HCT116 (cell line): Measurements from ENCODE around the gene GP1BB. TPM values are rescaled to one million over a fixed set of nuclear protein-coding genes. Genes with fewer than 3 reads are reported as not detected.

Source experiments
- ATAC-seq: fragments of 200-7000 bp; cut with Tn5 transposase; 2 replicates; pipeline ENCODE4 v1.9.1; 2020; ENCODE audit warnings: mild to moderate bottlenecking, moderate library complexity
- BruUV-seq: library from RNA; stranded (reverse); fragments of 400-500 nt; replicated peaks from 2 replicates; lab custom pipeline; 2021; lab: Mats Ljungman, UMichigan
- CTCF ChIA-PET: fragments of 300-600 bp; sonication (Branson Sonifier 250); formaldehyde crosslinking; loops from one replicate; lab custom pipeline; 2021; ENCODE audit warnings: antibody characterized with exemption; lab: Charles Lee
- POLR2A ChIA-PET: fragments of 300-600, 350-600 bp; sonication (Branson Sonifier 250); formaldehyde crosslinking; loops from one replicate; lab custom pipeline; 2021; ENCODE audit warnings: antibody characterized with exemption; lab: Charles Lee
- RAD21 ChIA-PET, 2 experiments: fragments of 300-600 bp; sonication (Branson Sonifier 250); formaldehyde crosslinking; loops; one replicate each; lab custom pipeline; 2023; ENCODE audit warnings: low total read pairs in 2 of 2; ENCODE audit not compliant: uncharacterized antibody in 2 of 2, unreplicated experiment in 2 of 2, low non-redundant PET in 1 of 2; lab: Charles Lee
- DNase-seq: peaks from one replicate; pipeline ENCODE4 v3.0.0-alpha.2; 2010; ENCODE audit warnings: low read depth, low spot score
- H2AFZ ChIP-seq: fragments of 200-600 bp; shearing (Covaris generic), sonication (generic); 2 replicates; pipeline ENCODE4 v1.6.1; 2017; ENCODE audit warnings: low read depth, mixed run types, mixed read lengths, antibody characterized with exemption, low read length; ENCODE audit not compliant: poor library complexity, severe bottlenecking
- H3K27ac ChIP-seq: 2 replicates; pipeline ENCODE4 v1.5.1; 2012; ENCODE audit warnings: low read depth, low read length
- H3K27me3 ChIP-seq: fragments of 200-600 bp; sonication (generic); 2 replicates; pipeline ENCODE4 v1.6.1; 2016; ENCODE audit warnings: mixed run types, low read length, mixed read lengths; ENCODE audit not compliant: insufficient read depth
- H3K36me3 ChIP-seq, 2 experiments: fragments of 200-500 bp in 1 of 2; fragments of 200-600 bp in 1 of 2; sonication (Bioruptor generic) in 1 of 2; sonication (generic) in 1 of 2; 2 replicates each; pipeline versions ENCODE4 v1.5.1 to v1.6.1; 2014 to 2016; ENCODE audit warnings: low read length in 2 of 2, inconsistent platforms in 1 of 2, mixed read lengths in 1 of 2, mixed run types in 1 of 2; ENCODE audit not compliant: insufficient read depth in 2 of 2, control insufficient read depth in 1 of 2
- H3K4me1 ChIP-seq, 2 experiments: fragments of 200-600 bp in 1 of 2; sonication (generic) in 1 of 2; 2 replicates each; pipeline versions ENCODE4 v1.5.1 to v1.6.1; 2012 to 2017; ENCODE audit warnings: low read length in 2 of 2, inconsistent platforms in 1 of 2, mild to moderate bottlenecking in 1 of 2, mixed read lengths in 1 of 2, mixed run types in 1 of 2, moderate library complexity in 1 of 2; ENCODE audit not compliant: insufficient read depth in 2 of 2, control insufficient read depth in 1 of 2
- H3K4me2 ChIP-seq: fragments of 200-600 bp; sonication (generic); 2 replicates; pipeline ENCODE4 v1.6.1; 2017; ENCODE audit warnings: mixed run types, low read length, mixed read lengths
- H3K4me3 ChIP-seq, 2 experiments: fragments of 200-600 bp in 1 of 2; sonication (generic) in 1 of 2; replicated peaks in 1 of 2; 2 replicates each; pipeline ENCODE4 v1.5.1; 2011 to 2016; ENCODE audit warnings: low read length in 2 of 2, control low read depth in 1 of 2, low read depth in 1 of 2, mild to moderate bottlenecking in 1 of 2, mixed read lengths in 1 of 2, mixed run types in 1 of 2
- H3K79me2 ChIP-seq: fragments of 200-600 bp; sonication (generic); 2 replicates; pipeline ENCODE4 v1.6.1; 2017; ENCODE audit warnings: mild to moderate bottlenecking, mixed run types, low read length, moderate library complexity, mixed read lengths; ENCODE audit not compliant: insufficient read depth
- H3K9ac ChIP-seq: fragments of 200-600 bp; sonication (generic); 2 replicates; pipeline ENCODE4 v1.6.1; 2016; ENCODE audit warnings: low read length, mixed read lengths
- H3K9me2 ChIP-seq: fragments of 200-600 bp; sonication (generic), shearing (Covaris generic); 2 replicates; pipeline ENCODE4 v1.6.1; 2017; ENCODE audit warnings: mixed run types, mild to moderate bottlenecking, moderate library complexity; ENCODE audit not compliant: insufficient read depth
- H3K9me3 ChIP-seq, 2 experiments: fragments of 200-500 bp in 1 of 2; fragments of 200-600 bp in 1 of 2; sonication (Bioruptor generic) in 1 of 2; sonication (generic) in 1 of 2; 2 replicates each; pipeline ENCODE4 v1.6.1; 2014 to 2017; ENCODE audit warnings: low read length in 2 of 2, mixed read lengths in 2 of 2, inconsistent platforms in 1 of 2, low read depth in 1 of 2, mild to moderate bottlenecking in 1 of 2, mixed run types in 1 of 2, moderate library complexity in 1 of 2; ENCODE audit not compliant: control insufficient read depth in 1 of 2, insufficient read depth in 1 of 2
- H4K20me1 ChIP-seq: fragments of 200-600 bp; sonication (generic), shearing (Covaris generic); 2 replicates; pipeline ENCODE4 v1.6.1; 2017; ENCODE audit warnings: mixed run types, mild to moderate bottlenecking, moderate library complexity; ENCODE audit not compliant: insufficient read depth
- ELF1 ChIP-seq: IDR thresholded peaks from 2 replicates; pipeline ENCODE4 v1.6.1; 2012; ENCODE audit warnings: low read depth, borderline replicate concordance
- EZH2phosphoT487 ChIP-seq: fragments of 200-600 bp; IDR thresholded peaks from 2 replicates; pipeline ENCODE4 v1.6.1; 2018; ENCODE audit warnings: antibody characterized with exemption, borderline replicate concordance
- POLR2A ChIP-seq: IDR thresholded peaks from 2 replicates; pipeline ENCODE4 v1.7.0; 2011; ENCODE audit warnings: borderline replicate concordance; ENCODE audit not compliant: insufficient read depth, insufficient read length; ENCODE audit errors: extremely low read depth
- REST ChIP-seq: IDR thresholded peaks from 2 replicates; pipeline ENCODE4 v1.6.1; 2012; ENCODE audit warnings: low read depth
- SP1 ChIP-seq: IDR thresholded peaks from 2 replicates; pipeline ENCODE4 v1.6.1; 2012; ENCODE audit warnings: low read depth
- YY1 ChIP-seq: IDR thresholded peaks from 2 replicates; pipeline ENCODE4 v1.6.1; 2011; ENCODE audit warnings: low read length, low read depth, moderate library complexity, mild to moderate bottlenecking; ENCODE audit not compliant: insufficient replicate concordance; ENCODE audit errors: extremely low read depth
- ZFX ChIP-seq: fragments of 450-650 bp; IDR thresholded peaks from 2 replicates; pipeline ENCODE4 v1.6.1; 2017
- intact Hi-C: fragments of 100-400 bp; cut with micrococcal nuclease; formaldehyde crosslinking; loops from 2 replicates; pipeline ENCODE4 v1.10.0; 2022
- total RNA-seq: library from RNA; stranded (reverse); gene quantifications from one replicate; pipeline ENCODE4 v1.2.1, GENCODE V29; 2021; ENCODE audit not compliant: unreplicated experiment
- TF ChIP-seq, protein P1 (sequence below), 3 experiments: fragments of 200-600 bp in 1 of 3; sonication (generic) in 1 of 3; IDR thresholded peaks in 2 of 3; conservative IDR thresholded peaks in 1 of 3; 2 replicates each; pipeline ENCODE4 v1.5.1; 2012 to 2017; ENCODE audit warnings: low read depth in 2 of 3, low read length in 2 of 3, antibody characterized with exemption in 1 of 3, borderline replicate concordance in 1 of 3, control low read depth in 1 of 3, mild to moderate bottlenecking in 1 of 3, mixed read lengths in 1 of 3, mixed run types in 1 of 3, moderate library complexity in 1 of 3; ENCODE audit not compliant: insufficient read depth in 1 of 3
- TF ChIP-seq, protein P2 (sequence below): IDR thresholded peaks from 2 replicates; pipeline ENCODE4 v1.6.1; 2012

Gene GP1BB
- total RNA-seq, 1 experiment from 2014 or later: 4.8 TPM

DNA sequence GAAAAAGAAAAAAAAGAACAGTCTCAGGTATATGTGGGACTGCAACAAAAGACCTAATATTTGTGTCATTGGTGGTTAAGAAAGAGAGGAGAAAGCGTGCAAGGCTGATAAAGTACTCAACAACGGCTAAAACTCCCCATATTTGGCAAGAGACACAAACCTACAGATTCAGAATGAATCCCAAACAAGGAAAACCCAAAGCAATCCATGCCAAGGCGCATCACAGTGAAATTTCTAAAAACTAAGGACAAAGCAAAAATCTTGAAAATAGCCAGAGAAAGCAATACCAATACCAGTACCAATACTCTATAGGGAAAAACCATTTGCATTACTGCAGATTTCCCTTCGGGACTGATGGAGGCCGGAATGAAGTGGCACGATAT, 41.5 kb upstream of the GP1BB start (continued):
- TF ChIP-seq, protein P1, sequence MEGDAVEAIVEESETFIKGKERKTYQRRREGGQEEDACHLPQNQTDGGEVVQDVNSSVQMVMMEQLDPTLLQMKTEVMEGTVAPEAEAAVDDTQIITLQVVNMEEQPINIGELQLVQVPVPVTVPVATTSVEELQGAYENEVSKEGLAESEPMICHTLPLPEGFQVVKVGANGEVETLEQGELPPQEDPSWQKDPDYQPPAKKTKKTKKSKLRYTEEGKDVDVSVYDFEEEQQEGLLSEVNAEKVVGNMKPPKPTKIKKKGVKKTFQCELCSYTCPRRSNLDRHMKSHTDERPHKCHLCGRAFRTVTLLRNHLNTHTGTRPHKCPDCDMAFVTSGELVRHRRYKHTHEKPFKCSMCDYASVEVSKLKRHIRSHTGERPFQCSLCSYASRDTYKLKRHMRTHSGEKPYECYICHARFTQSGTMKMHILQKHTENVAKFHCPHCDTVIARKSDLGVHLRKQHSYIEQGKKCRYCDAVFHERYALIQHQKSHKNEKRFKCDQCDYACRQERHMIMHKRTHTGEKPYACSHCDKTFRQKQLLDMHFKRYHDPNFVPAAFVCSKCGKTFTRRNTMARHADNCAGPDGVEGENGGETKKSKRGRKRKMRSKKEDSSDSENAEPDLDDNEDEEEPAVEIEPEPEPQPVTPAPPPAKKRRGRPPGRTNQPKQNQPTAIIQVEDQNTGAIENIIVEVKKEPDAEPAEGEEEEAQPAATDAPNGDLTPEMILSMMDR (IDR thresholded peaks at IDR 0.05 in 2 of 3, conservative IDR thresholded peaks at IDR 0.05 in 1 of 3; ENCODE audit: borderline replicate concordance in 1 of 3, insufficient read depth in 1 of 3, low read depth in 2 of 3, low read length in 2 of 3): no peak
- TF ChIP-seq ZFX (no peak), YY1 (no peak)

- BruUV-seq: no TSS peak
- POLR2A ChIA-PET: no interaction called here
- intact Hi-C loops: no loop called here
Measured at GRCh38 chr22:19686946-19687345, 36.4 kb upstream of the GP1BB start.

More at GRCh38 chr22:19686946-19687345, 36.4 kb upstream of the GP1BB start:
- RAD21 ChIA-PET: no interaction called here
- ATAC-seq: no peak
- Histone ChIP-seq H4K20me1 (no peaks in the 10 kb centered on the region), H3K9me2 (no peaks in the 10 kb centered on the region), H3K9ac (no peak overlapping the region)
- TF ChIP-seq, protein P1 (IDR thresholded peaks at IDR 0.05 in 2 of 3, conservative IDR thresholded peaks at IDR 0.05 in 1 of 3; ENCODE audit: borderline replicate concordance in 1 of 3, insufficient read depth in 1 of 3, low read depth in 2 of 3, low read length in 2 of 3): no peak
- no peak for TF ChIP-seq POLR2A
- TF ChIP-seq EZH2phosphoT487: no peak
- no peak for TF ChIP-seq REST
- TF ChIP-seq, protein P2, sequence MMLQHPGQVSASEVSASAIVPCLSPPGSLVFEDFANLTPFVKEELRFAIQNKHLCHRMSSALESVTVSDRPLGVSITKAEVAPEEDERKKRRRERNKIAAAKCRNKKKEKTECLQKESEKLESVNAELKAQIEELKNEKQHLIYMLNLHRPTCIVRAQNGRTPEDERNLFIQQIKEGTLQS: no peak
- no peak for TF ChIP-seq ZFX
- no peak for TF ChIP-seq ELF1
- no peak for TF ChIP-seq SP1
- TF ChIP-seq, all 23 proteins: peak for 0
- Histone ChIP-seq H3K4me1 (peaks cover 6 to 10% of the 10 kb centered on the region in 2 experiments), H3K9me3 (no peaks in the 10 kb centered on the region), H3K36me3 (no peaks in the 10 kb centered on the region), H3K27me3 (no peaks in the 10 kb centered on the region), H3K4me2 (no peak overlapping the region), H3K79me2 (no peaks in the 10 kb centered on the region), H2AFZ (no peak overlapping the region), H3K4me3 (no peak overlapping the region), H3K27ac (no peak overlapping the region)
- DNase-seq: no peak
- CTCF ChIA-PET: no interaction called here
